HG03521 (cell line): Measurements from ENCODE around the gene GJB5.
"Not testable (repeated sequence)": the region's sequence is repeated elsewhere in the genome, so short reads cannot be mapped to it uniquely, and the experiment has no call there.

Source experiments
- ATAC-seq: cut with Tn5 transposase; IDR thresholded peaks from one replicate; pipeline ENCODE4 v1.9.1; 2021; ENCODE audit warnings: mild to moderate bottlenecking, moderate library complexity; ENCODE audit not compliant: unreplicated experiment

Gene GJB5

GRCh38 chr1:34754964-34755637 is at the start of gene GJB5:
Gene GJB5 (plus strand): TSS chr1:34755047. CDS start chr1:34757331, 2,284 bp downstream.
- ATAC-seq: no peak

DNA sequence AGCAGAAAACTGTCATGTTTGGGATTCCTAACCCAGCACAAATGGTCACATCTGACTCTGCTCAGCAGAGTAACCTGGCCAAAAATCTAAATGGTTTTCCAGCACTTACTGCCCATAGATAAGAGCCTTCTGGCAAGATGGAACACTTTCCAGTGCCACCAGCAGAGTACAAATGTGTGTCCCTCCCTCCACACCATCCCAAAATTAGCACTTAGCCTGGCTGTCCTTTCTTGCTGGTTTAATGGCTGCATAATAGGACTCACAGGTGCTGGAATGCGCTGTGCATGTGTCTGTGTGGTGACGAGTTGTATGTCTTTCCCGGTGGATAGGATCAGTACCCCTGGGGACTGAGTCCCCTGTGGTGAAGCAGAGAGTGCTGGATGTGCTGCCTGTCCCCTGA is 49.8 kb upstream of the GJB5 start:
- no peak for ATAC-seq

- no peak for ATAC-seq
Measured at GRCh38 chr1:34708106-34708505, 46.7 kb upstream of the GJB5 start.

GRCh38 chr1:34709547-34709946 is 45.3 kb upstream of the GJB5 start:
- no peak for ATAC-seq

DNA sequence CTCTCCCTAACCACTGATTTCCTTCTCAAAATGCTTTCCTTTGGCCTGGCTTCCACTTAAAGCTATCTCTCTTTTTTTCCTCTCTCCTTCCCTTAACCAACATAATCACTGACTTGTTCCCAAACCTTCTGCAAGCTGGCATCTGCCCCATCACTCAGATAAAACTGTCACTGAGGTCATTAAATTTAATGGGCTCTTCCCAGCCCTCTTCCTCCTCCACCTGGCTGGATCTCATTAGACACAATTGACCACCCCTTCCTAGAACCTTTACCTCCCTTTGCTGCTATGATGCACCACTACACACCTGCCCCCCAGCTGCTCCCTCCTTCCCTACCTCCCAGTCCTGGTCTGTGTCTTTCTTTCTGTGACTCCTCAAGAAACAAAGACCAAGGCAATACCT is 44.0 kb upstream of the GJB5 start:
- ATAC-seq: no peak

DNA sequence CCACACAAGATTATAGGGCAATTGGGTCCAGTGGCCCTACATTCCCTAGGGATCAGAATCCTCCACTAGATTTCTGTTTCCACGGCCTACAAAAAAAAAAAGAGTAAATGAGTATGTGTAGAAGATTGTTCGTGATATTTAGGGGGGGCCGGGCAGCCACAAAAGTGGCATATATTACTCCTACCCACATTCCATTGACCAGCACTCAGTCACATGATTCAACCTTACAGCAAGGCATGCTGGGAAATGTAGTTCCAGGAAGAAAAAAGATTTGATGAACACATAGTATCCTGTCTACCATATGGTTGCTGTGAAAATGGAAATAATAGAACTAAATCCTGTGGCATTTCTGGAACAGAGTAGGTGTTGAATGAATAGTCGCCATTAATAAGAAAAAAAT is 43.4 kb upstream of the GJB5 start:
- no peak for ATAC-seq

GRCh38 chr1:34712007-34712688 is 42.7 kb upstream of the GJB5 start:
- ATAC-seq: no peak

GRCh38 chr1:34713443-34713842 is 41.4 kb upstream of the GJB5 start:
- ATAC-seq: no peak

GRCh38 chr1:34714386-34714785 is 40.5 kb upstream of the GJB5 start:
- no peak for ATAC-seq

- no peak for ATAC-seq
Measured at GRCh38 chr1:34715139-34715538, 39.7 kb upstream of the GJB5 start.

DNA sequence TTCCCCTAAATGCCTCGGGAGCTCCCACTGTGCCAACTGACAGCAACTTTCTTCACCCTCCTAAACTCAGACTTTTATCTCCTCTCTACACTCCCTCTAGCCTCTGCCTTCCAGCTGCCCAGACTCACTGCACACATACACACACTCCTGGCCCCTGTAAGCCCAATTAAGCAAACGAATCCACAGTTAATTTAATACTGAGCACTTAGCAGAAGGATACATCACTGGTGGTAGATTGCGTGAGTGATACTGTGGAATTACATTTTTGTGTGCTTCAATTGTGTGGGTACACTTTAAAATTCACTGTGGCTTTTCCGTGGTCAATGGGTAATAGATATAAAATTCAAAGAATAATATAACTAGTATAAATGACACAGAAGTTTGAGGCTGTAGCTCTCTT is 33.6 kb upstream of the GJB5 start:
- ATAC-seq: no peak

- ATAC-seq: no peak
Measured at GRCh38 chr1:34721646-34722355, 33.0 kb upstream of the GJB5 start.

DNA sequence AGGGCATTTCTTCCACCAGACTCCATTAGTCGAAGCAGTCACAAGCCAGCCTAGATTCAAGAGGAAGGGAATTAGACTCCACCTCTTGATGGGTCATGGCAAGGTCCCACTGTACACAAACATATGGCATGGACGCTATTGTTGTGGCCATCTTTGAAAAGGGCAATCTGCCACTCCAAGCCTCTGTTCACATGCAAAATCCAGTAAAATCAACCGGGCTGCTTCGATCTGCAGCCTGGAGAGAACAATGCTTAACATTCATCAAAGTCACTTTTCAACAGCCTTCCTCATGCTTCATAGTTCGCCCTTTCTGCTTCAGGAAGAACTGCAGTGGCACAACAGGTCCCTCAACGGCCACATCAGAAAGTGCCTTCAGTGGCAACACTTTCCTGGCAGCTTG is 28.0 kb upstream of the GJB5 start:
- no peak for ATAC-seq

- no peak for ATAC-seq
Measured at GRCh38 chr1:34730485-34730884, 24.4 kb upstream of the GJB5 start.

GRCh38 chr1:34732831-34733230 is 22.0 kb upstream of the GJB5 start:
- not testable (repeated sequence) for ATAC-seq

DNA sequence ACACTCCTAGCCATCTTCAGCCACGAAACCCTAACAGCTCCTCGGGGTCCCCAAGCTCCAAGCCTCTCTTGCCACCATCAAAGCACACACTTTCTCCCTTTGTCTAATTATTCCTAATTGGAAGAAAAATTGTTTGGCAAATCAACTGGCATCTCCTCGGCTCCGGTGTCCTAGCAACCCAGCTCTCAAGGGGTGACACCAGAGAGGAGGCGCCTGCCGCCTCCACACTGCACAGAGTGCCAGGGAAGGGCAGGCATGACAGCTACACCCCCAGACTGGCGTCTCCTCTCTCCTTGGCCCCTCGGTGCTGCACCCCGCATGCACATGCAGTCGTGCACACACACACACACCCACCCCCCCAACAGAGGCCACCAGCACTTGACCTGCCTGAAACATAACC is 18.2 kb upstream of the GJB5 start:
- ATAC-seq: no peak

- ATAC-seq: not testable (repeated sequence)
Measured at GRCh38 chr1:34737236-34737635, 17.6 kb upstream of the GJB5 start.

- no peak for ATAC-seq
Measured at GRCh38 chr1:34739613-34740012, 15.2 kb upstream of the GJB5 start.

DNA sequence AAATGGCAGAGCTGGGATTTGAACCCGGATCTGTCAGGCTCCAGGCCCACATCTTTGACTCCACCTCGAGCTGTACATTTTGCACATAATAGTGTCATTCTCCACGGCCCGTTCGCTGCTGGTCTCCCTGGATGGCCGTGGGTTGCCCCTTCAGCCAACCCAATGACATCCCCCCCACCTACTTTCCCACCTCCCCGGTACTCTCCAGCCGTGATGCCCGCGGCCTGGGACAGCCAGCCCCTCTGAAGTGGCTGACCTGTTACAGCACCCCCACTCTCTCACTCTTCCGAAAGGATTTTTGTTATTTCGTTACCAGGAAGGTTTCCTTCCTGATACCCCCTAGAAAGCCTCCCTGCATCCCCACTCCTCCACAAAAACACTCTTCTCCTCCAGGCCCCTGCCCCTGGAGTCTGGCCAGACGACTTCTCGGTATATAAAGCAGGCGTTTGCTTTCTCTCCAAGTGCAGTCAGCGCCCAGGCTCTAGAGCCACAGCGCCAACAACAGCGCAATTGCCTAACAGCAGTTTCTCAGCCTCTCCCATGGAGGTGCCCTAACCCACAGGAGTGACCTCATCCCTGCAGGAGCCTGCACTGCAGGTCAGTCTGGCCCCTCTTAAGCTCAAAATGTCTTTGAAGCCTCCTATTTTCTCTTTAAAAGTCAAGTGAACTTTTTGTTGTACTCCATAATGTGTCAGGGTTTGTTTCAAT is 14.5 kb upstream of the GJB5 start:
- ATAC-seq: no peak

GRCh38 chr1:34742667-34743270 is 12.1 kb upstream of the GJB5 start:
- ATAC-seq: no peak

GRCh38 chr1:34743775-34744174 is 11.1 kb upstream of the GJB5 start:
- no peak for ATAC-seq
